ENCODE data around the gene HACD3.
"Not testable (repeated sequence)": the region's sequence is repeated elsewhere in the genome, so short reads cannot be mapped to it uniquely, and the experiment has no call there.

The HACD3 gene

DNA sequence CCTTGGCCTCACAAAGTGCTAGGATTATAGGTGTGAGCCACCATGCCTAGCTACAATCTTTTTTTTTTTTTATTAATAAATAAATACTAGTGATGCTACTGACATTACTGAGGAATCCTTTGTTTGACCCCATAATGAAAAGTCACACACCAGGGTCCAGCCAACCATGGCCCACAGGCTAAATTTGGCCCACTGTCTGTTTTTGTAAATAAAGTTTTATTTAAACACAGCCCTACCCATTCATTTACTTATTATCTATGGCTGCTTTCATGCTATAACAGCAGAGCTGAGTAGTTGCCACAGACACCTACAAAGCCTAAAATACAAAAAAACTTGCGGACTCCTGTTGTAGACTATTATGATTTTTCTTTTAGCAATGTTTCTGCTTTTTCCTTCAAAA is 73.3 kb downstream of the HACD3 start:
- DNase-seq = no peak

DNA sequence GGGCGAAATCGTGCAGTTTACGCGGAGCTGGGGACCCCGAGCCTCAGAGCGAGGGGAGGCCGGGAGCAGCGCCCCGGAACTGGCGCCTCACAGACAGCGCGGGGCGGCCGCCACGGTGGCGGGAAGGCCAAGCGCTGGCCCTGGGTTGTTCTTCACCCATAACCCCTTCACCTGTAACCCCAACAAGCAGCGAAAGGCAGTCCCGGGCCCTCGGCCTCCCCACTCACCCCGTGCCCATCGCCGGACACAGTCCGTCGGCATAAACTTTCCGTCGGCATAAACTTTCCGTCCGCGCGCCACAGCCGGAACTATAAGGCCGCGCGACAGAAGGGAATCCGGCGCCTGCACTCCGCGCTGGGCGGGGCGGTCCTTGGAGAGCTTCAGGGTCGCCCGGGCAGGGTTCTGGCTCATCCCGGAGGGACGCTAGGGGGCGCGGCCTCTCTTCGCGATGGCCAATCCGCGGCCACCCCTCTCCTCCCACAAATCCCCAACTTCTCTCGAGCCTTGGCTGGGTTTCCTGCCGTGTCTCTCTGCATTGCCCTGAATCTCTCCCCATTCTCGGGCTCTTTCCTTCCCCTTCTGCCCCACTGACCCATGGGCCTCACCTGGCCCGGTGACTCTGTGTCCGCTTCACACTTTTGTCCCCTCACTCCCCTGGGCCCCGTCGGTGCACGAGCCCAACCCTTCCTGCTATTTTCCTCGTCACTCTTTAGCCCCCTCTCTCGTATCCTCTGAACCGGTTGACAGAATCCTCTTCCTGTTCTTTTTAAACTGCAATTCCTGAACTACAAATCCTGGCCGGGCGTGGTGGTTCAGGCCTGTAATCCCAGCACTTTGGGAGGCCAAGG is 80.8 kb downstream of the HACD3 start, which contains the start of gene INTS14:
TSS of gene INTS14 (minus strand) at position 261 of the 848 bp plus-strand sequence. CDS start 3,751 bp downstream, outside the sequence.
- DNase-seq = peak; percentile 95 to 97

DNA sequence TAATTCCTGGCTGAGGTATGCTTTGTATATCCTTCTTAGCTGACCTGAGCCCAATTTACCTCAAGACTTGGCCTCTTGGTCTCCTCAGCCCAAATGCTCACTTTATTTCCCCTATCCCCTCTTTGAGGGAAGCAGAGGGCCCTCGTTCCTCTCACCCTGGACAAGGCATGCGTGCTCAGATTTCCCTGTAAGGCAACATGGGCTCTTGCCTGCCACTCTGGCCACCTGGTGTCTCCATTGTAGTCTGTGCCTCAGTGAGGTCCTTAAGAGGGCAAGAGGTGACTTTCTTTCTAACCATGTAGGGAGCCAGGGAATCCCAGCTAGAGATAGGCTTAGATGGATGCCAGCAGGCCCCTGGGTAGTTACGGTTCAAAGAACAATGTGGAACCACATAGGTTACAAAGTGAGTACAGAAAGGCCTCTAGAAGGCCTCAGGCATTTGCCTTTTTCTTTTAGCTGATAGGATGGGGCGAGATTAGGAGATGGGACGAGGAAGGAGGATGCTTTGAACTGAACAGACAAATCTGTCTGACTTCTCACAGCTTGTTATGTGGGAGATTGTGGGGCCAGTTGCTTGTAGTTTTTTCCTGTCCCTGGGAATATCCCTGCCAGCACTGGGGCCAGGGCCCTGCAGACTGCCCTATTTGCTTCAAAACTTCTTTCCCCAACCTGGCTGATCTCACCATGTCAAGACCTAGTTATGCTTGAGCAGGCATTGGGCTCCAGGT is 81.8 kb downstream of the HACD3 start:
- no peak for DNase-seq

DNA sequence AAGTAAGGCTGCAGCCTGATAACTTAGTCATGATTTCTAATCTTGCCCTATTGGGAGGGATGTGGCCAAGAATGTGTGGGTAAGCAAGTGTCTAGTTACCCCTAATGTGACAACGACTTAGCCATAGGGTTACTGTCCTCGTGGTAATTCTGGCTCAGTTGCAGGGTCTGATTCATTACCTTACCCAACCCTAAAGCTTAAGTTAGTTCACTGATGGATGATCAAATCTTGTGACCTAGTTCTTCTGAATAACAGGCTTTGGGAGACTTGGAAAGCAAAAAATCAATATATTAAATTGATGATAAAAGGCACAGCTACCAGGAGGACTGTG is 82.3 kb downstream of the HACD3 start:
- DNase-seq = no peak

DNA sequence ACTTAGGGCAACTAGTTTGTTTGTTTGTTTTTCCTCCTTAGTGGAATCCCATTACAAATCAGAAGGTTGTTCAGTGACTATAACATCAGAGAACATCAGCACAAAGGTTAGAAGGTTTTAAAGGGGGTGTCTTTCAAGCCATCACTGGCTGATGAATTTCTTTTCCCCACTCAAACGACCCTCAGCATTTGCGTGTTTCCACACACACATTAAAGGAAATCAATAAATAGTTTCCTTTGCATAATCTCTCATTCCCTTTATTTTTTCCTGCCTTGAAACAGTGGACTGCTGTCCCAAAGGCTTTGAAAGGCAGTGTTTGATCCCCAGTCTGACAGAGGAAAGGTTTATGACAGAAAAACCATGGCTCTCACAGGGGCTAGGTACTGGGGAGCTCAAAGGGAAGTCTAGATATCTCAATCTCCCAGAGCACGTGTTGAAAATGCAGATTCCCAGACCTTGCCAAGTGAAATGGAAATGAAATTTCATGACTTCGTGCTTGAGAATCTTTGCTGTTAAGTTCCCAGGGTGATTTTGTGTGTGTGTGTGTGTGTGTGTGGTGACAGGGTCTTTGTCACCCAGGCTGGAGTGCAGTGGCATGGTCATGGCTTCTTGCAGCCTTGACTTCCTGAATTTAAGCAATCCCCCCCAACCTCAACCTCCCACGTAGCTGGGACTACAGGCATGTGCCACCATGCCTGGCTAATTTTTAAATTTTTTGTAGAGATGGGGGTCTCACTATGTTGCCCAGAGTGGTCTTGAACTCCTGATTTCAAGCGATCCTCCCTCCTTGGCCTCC is 82.9 kb downstream of the HACD3 start:
- no peak for DNase-seq

DNA sequence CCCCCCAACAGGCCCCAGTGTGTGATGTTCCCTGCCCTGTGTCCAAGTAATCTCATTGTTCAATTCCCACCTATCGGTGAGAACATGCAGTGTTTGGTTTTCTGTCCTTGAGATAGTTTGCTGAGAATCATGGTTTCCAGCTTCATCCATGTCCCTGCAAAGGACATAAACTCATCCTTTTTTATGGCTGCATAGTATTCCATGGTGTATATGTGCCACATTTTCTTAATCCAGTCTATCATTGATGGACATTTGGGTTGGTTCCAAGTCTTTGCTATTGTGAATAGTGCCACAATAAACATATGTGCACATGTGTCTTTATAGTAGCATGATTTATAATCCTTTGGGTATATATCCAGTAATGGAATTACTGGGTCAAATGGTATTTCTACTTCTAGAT is 85.6 kb downstream of the HACD3 start:
- not testable (repeated sequence) for DNase-seq

DNA sequence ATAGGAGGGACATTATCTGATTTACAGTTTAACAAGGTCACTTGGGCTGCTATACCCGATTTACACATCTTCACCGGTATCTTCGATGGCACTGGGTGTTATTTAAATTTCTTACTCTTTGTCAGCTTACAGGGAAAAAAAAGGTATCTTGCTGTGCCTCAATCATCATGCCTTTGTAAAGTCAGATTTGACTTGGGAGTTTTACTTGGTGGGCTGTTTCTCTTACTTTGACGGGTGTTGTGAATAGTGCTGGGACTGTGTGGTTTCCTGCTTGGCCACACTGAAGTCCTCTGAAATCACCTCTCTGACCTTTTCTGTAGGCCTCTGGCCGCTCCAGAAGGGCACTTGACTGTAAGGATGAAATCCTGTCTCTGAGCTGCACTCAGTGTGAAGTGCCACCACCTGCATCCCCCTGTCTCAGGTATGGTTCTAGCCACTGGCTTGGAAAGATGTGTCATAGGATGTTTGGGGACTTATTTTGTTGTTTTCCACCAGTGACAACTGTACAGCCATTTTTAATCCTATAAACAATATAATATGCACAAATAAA is 88.4 kb downstream of the HACD3 start:
- DNase-seq = no peak

DNA sequence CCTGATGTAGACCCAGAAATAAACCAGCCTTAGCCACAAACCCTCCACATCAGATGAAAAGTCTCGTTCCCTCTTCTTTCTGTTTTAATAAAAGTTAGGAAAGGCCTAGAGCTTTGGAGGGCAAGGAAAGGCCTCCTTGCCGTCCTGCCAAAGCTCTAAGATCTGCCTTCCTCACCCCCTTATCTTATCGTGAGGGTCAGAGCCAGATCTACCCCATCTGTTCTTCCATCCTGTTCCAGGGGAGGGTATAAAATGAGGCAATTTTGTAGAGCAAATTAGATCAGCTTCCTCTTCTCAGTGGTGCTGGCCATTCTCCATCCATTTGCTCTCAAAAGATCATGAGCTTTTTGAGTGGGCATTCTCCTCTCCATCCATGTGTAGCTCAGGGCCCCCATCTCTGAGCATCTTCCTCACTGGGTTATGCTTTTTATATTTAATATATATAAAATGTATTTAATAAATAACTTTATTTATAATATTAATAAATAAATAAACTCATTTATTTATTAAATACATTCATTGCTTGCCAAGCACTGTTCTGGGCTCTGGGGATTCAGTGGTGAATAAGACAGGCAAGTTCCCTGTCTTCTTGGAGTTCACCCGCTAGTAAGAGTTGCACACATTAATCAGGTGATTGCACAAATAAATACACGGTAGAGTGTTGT is 89.5 kb downstream of the HACD3 start:
- DNase-seq = no peak

DNA sequence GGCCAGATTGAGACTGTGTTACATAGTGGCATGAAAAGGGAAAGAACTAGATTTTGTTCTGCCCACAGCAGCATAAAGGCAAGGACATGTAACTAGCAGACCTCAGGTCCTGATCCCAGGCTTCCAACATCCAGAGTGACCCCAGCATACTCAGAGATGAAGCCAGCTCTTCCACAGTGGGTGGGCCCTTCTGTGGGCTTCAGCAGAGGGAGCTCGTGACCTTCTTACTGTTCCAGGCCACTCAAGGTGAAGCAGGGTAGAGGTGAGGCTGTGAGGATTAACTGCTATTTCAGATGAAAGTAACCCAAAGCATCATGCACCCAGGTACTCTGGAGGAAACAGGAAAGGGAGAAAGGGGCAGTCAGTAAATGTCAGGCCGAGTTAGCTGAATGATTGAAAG is 90.6 kb downstream of the HACD3 start:
- no peak for DNase-seq

DNA sequence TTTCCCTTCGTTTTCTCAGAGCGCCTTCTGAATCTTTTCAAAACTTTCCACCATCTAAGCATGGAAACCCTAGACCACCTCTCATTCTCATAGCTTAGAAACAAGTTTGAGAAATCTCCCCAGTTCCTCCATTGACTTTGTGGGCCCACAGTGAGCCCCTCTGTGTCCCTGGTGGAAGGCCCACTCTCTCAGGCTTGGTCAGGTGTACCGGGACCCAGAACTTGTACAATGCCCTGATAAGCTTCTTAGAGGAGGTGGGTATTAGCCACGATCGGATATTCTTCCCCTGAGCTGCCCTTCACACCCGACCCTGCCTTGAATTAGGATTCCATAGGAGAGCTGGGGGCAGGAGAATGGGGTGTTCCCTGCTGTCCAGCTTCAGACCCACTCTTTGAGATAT is 91.4 kb downstream of the HACD3 start, which contains the start of gene SLC24A1:
TSS of gene SLC24A1 (plus strand) at position 301 of the 400 bp plus-strand sequence. CDS start 2,143 bp downstream, outside the sequence.
- no peak for DNase-seq

DNA sequence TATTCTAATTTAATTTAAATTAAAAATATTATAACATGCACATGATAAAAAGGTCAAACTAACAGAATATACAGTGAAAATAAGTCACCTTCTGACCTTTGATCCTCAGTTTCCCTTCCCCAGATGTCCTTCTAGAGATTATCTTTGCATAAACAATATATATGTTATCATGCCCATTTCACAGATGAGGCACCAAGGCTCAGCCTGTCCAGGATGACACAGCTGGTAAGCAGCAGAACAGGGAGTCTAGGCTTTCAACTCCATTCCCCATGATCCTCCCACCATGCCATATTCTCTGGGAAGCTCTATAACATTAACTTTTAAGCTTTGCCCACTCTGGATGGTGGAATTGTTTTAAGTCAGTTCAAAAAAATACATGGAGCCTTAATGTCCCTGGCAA is 92.8 kb downstream of the HACD3 start:
- no peak for DNase-seq

DNA sequence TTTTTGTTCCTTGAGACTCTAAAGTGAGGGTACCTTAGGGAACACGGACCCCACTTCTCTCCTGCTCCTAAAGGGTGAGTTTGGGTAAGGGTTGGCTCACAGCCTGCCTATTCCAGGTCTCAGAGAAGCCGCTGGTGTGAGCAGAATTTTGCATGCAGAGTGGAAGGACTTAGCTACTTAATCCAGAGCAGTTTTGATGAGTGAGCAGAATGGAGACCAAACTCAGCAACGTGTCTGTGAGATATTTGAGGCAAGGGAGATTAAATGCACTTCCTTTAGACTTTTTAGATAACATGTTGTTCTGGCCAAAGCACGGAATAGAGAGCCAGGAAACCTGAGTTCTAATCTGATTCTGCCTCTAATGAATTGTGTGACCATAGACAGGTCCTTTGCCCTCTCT is 96.6 kb downstream of the HACD3 start:
- no peak for DNase-seq

Measured in hippocampal formation (tissue), 2 donors.